GM21723 (cell line): Measurements from ENCODE around the gene VWC2L.

Experiments used
- ATAC-seq: cut with Tn5 transposase; IDR thresholded peaks from one replicate; pipeline ENCODE4 v1.9.1; 2021; ENCODE audit warnings: mild to moderate bottlenecking, moderate library complexity; ENCODE audit not compliant: unreplicated experiment

The VWC2L gene

GRCh38 chr2:214533541-214533940 lies 122.7 kb downstream of the VWC2L start:
- no peak for ATAC-seq

DNA sequence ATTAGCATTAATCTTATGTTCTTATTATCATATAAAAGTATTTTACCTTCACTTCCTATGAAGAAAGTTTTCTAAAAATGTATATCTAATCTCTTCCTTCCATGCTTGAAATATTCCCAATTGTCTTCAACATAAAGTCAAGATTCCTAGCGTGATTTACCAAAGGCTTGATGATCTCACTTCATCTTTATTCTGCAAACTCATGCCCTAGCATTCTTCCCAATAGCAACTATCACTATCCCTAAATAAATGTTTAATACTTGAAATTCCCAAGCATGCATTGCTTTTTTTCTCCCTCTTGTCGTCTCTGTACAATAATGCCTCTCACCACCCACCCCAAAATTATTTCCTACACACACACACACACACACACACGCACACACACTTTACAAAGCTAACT lies 125.8 kb downstream of the VWC2L start:
- ATAC-seq, result no peak

- no peak for ATAC-seq
These were observed 127.1 kb downstream of the VWC2L start for GRCh38 chr2:214537929-214538328.

DNA sequence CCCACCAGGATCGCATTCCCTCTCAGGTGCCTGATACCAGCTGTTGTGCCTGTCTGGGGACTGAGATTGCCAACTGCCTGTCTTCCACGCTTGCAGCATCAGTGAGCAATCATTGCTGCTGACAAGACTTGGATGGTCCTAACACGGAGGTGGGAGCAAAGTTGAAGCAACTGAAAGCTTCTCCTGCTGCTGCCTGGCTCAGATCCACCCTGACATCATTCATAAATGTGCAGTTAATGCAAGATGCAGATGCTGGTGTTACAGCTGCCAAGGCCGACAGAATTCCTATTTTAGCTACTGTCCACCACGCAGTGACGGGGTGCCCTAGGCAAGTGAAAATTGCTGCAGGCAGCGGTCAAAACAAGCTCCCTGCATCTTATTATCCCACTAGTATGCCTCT lies 131.4 kb downstream of the VWC2L start:
- no peak for ATAC-seq

DNA sequence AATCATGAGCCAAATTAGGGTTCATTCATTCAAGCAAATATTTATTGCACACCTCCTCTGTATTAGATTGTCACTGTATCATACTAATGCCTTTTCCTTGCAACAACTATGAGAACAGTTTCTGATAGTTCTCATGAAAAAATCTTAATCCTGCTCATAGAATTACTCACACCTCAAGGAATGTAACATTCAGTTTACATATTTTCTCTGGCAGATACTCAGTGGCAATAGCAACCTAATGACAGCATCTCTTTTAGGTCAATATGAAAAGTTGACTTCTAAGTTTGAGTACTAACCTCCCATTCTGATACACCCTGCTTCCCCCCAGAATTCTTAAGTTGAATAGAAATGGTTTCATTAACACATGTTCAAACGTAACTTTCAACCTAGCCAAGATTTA lies 132.0 kb downstream of the VWC2L start:
- no peak for ATAC-seq

GRCh38 chr2:214543386-214543955 lies 132.6 kb downstream of the VWC2L start:
- ATAC-seq, result no peak

- no peak for ATAC-seq
These were observed 135.2 kb downstream of the VWC2L start for GRCh38 chr2:214545898-214546542.

- ATAC-seq, result no peak
These were observed 137.1 kb downstream of the VWC2L start for GRCh38 chr2:214547931-214548330.

DNA sequence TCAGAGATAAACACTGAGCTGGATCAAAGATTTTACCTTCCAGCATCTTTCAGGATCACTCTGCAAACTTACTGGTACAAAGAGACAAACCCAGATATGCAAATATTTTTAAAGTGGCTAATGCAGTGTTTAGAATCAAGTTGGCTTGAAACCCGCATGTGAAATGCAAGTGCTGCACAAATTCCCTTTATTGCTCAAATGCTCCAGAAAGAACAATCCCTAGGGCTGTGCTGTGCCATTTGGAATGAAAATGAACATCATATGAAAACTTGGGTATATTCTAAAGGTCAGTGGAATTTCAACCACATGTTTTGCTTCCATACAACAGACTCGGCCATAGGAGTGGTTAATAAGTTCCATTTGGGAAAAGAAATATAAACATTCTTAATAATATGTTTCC lies 139.1 kb downstream of the VWC2L start:
- ATAC-seq, result no peak

DNA sequence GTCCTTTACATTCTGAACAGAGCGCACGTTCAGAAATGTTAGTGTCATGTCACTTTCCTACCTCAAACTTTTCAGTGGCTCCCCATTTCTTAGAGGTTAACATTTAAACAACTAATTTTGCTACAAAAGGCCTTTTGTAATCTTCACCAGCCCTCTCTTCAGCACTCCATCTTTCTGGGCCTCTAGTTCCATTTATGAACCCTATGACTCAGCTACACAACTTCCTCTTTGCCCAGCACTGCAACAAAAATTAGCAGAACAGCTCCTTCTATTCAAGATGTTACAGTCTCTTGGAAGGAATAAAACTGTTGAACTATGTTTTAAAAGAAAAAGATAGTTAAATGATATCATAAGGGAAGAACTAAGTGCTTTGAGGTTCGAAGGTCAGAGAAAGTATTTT lies 139.9 kb downstream of the VWC2L start:
- ATAC-seq, result no peak

- ATAC-seq, result no peak
These were observed 147.0 kb downstream of the VWC2L start for GRCh38 chr2:214557884-214558283.

- ATAC-seq, result no peak
These were observed 147.5 kb downstream of the VWC2L start for GRCh38 chr2:214558341-214558740.

DNA sequence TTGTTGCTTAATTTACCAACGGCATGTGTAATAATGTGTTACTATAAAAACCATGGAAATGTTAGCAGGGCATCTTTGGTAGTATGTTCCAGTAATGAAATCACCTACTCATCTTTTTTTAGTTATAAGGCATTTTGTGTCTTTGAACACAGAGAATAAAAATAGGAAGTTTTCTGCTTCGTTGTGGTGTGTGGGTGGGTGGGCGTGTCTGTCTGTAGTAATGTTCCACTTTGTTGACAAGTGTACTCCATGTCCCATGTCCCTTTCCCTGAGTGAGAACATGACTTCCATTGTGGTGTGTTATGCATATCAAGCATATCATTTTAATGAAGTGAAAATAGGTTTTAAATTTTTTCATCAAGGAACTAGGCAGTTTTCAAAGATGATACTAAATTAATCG lies 149.3 kb downstream of the VWC2L start:
- no peak for ATAC-seq

GRCh38 chr2:214560618-214561190 lies 149.8 kb downstream of the VWC2L start:
- ATAC-seq, result no peak

GRCh38 chr2:214565246-214565645 lies 154.4 kb downstream of the VWC2L start:
- no peak for ATAC-seq

DNA sequence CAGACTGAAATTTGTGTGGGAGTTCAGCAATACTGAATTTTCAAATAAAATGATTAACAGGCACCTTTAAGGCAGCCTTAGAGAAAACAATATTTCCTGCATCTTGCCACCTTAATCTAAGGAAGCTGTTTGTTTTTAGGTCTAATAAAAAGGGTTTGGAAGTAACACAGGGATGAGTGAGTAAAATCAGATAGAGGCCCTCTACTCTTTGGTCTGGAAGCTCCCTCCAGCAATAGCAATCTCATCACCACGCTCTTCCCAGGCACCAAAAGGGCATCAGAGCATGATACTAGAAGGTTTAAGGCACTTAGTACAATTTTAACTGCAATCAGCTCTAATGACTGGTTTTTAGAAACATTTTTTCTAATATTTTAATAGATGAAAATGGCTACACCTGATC lies 155.6 kb downstream of the VWC2L start:
- ATAC-seq, result no peak

DNA sequence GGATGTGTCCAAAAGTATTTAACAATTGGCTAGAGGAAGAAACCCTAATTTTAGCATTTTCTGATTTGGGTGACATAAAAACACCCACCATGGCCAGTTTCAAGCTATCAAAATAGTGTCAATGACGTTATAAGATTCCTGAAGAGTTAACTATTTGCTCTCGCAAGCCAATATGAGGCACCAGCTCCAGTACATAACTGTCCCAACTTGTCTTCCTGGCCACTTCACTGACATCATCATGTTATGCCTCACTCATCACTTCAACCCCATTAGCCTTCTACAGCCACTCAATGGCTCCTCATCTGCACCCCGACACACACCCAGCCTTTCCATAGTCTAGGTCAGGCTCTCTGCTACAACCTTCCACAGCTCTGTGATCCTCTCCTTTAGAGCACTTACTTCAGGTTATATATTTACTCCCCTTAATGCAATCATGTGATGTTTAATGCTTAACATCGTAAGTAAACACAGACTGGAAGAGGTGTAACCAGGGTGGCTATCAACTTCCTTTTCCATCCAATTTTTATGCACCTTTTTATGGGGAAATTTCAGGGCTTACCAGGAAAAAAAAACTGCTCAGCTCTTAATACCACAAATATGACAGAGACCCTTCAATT lies 158.7 kb downstream of the VWC2L start:
- ATAC-seq, result no peak

DNA sequence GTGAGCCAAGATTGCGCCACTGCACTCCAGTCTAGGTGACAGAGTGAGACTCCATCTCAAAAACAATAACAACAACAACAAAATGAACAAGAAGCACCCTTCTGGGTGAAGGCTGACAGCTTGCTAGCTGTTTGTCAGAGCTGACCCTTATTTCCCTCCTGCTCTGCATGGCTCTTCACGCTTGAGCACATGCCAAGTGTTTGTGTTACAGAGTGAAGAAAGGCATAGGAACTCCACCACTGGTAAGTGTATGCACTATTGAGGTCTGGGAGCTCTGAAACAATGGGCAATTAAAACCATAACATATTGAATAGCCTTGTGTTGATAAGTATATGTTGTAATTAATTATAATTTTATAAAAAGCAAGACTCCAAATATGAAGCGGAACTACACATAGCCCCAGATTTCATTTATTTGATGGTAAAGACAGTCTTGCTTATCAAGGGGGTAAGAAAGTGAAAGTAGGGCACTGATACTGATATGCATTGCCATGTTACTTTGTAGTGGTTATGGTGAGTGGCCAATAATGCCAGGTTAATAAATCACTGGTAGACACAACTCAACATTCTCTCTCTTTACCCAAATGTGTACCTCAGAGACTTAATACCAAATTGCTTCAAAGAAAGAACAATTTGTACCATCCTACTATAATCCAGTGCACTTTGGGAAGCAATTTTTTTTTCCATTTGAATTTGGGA lies 163.4 kb downstream of the VWC2L start:
- ATAC-seq, result no peak

- no peak for ATAC-seq
These were observed 164.2 kb downstream of the VWC2L start for GRCh38 chr2:214575030-214575429.

DNA sequence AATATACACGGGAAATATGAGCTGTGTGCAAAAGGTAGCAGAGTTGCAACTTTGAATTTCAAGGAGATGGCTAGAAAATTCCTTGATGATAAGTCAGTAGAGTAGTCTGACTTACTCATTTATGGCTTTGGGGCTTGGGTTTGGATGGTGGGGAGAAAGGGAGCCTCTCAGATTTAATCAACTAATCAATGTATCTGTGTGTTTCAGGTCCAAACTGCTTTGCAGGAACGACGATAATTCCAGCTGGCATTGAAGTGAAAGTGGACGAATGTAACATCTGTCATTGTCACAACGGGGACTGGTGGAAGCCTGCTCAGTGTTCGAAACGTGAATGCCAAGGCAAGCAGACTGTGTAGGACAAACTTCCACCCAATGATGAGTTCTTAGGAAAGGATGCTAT lies 164.6 kb downstream of the VWC2L start:
- ATAC-seq, result no peak

GRCh38 chr2:214577769-214578168 lies 166.9 kb downstream of the VWC2L start:
- no peak for ATAC-seq

- no peak for ATAC-seq
These were observed 167.6 kb downstream of the VWC2L start for GRCh38 chr2:214578442-214578841.
